GM15510 (cell line): ENCODE data around the gene TAS2R43.
"Not testable (repeated sequence)": the region's sequence is repeated elsewhere in the genome, so short reads cannot be mapped to it uniquely, and the experiment has no call there.

Experiments used
- POLR2A ChIP-seq: IDR thresholded peaks from 3 replicates; pipeline ENCODE4 v1.6.1; 2011; ENCODE audit warnings: borderline replicate concordance; ENCODE audit not compliant: insufficient read length; ENCODE audit errors: extremely low read depth

Gene TAS2R43

GRCh38 chr12:11071414-11071813 lies 20.7 kb downstream of the TAS2R43 start:
- no peak for TF ChIP-seq POLR2A

GRCh38 chr12:11070999-11071398 lies 21.1 kb downstream of the TAS2R43 start:
- no peak for TF ChIP-seq POLR2A

- TF ChIP-seq POLR2A = no peak
Measured at GRCh38 chr12:11069854-11070365, 22.2 kb downstream of the TAS2R43 start.

- TF ChIP-seq POLR2A = no peak
Measured at GRCh38 chr12:11067514-11067913, 24.6 kb downstream of the TAS2R43 start.

- not testable (repeated sequence) for TF ChIP-seq POLR2A
Measured at GRCh38 chr12:11062194-11062593, 29.9 kb downstream of the TAS2R43 start, which contains the start of gene TAS2R46. TAS2R46 (minus strand) TSS chr12:11062294; CDS start chr12:11062294, 0 bp downstream.

GRCh38 chr12:11059784-11060183 lies 32.3 kb downstream of the TAS2R43 start:
- no peak for TF ChIP-seq POLR2A

- no peak for TF ChIP-seq POLR2A
Measured at GRCh38 chr12:11059041-11059440, 33.1 kb downstream of the TAS2R43 start.

GRCh38 chr12:11055306-11055705 lies 36.8 kb downstream of the TAS2R43 start:
- TF ChIP-seq POLR2A = no peak
